GM10847 (cell line): ENCODE measurements around the gene TMEM273.
A peak's percentile ranks its signal among the peaks of the same experiment; 100 is the strongest.

Experiments used
- POLR2A ChIP-seq: IDR thresholded peaks from 2 replicates; pipeline ENCODE4 v1.6.1; 2011; ENCODE audit not compliant: insufficient read length; ENCODE audit errors: extremely low read depth

The TMEM273 gene

DNA sequence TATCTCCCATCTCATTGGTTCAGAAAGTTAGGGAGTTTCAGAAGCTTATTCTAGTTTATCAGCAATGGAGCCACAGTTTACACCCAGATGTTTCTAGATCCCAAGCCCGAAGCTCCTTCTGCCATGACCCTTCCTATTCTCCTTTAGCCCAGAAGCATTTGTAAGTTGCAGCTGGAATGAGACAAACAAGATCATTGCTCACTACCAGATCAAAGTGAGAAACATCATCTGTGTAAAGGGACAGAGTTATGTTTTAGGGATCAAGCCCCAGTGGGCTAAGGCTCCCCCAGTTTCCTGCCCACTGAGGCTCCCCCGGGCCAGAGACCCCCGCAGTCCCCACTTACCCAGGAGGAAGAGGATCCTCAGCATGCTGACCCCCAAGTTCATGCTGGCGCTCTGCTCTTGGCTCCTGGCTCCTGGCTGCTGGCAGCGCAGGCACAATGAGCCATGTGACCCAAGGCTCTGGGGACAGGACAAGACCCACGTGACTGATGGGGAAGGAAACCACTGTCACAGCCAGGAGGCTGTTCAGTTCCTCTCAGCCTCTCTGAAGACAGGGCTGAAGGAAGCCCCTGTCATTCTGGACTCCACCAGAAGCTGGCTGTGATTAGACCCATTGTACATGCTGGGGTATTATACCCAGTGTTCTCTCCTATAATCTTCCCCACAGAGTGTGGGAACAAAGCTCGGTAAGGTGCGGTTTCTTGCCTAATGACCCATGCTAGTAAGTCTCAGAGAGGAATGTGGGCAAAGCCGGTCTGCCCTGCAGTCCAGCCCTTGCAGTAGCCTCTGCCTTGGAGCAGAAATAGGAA, at the start of gene TMEM273:
Gene TMEM273, minus strand, starts transcription at position 442 of the 812 bp plus-strand sequence. Its CDS starts 55 bp downstream, at position 387.
- TF ChIP-seq POLR2A: peak; percentile 78

DNA sequence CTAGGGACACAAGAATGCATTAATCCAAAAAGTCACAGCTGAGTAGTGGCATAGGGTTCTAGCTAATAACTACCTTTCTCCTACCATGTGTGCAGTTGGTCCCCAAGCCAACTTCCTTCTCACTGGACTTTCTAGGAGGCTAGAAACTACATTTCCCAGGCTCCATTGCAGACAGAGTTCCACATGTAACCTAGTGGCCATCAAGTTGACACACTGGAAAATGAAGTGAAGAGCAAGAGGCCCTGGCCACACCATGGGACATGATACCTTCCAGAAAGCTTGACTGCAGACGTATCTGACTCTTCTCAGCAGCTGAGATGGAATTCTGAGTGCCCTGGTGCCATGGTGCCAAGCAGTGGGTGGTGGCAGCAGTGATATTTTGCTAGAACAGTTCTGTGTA, 49.8 kb upstream of the TMEM273 start:
- no peak for TF ChIP-seq POLR2A

DNA sequence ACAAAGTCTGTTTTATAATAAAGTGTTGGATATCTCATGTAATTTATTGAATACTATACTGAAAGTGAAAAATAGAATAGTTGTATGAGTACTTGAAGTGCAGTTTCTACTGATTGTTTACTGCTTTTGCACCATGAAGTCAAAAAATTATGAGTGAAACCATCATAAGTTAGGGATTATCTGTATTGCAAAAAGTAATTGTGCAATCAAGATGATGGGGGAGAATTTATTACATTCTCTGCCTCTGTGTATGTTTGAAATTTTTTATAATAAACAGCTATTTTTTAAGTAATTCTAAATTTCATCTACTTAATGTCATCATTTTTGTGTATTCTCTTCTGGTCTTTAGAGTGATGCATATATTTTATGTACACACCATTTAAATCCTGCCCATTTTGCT, 47.2 kb upstream of the TMEM273 start:
- TF ChIP-seq POLR2A: no peak

DNA sequence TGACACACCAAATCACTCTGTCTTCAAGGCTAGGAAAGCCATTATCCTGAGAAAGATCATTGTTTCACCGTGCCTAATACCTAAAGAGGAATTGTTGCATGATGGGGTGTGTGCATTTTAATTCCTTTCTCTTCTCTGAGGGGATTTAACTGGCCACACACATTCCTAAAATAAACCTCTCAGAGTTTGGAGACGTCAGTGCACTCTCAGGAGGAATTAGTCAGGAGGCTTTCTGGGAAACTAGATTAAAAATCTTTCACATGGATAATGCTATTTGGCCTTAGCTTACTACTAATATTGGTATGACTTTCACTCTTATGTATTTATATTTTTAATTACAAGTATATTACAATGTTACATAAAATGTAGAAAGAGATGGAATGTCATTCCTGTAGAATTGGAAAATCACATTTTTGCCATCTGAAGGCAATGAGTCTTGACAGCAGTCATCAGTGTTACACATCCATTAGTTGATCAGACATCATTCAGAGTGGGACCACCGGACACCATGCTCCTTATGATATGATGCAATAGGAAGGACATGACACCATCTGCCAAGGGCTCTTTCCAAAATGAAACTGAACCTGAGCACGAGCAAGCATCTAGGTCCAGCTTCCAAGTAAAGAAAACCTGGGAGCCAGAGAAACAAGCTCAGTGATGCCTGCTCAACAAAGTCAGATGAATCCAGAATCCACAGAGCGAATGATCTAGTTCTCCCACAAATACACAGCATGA, 43.1 kb upstream of the TMEM273 start:
- no peak for TF ChIP-seq POLR2A

DNA sequence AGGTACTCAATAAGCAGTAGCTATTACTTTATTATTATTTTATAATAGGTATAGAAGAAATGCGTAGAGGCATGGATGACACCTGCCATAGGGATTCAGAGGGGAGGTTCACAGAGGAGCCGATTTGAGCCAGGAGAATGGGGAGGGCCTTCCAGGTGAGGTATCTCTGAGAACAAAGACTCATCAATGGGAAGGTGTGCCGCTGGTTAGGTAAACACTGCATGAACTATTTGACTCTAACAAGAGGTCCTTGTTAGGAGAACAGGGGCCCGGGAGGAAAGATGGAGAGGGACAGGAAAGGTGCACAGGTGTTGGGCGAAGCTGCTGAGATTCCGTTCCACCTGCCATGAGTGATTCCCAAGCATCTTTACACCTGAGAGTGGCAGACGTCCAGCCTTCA, 41.8 kb upstream of the TMEM273 start:
- TF ChIP-seq POLR2A: no peak

GRCh38 chr10:49228677-49229076, 40.5 kb upstream of the TMEM273 start:
- TF ChIP-seq POLR2A: no peak

DNA sequence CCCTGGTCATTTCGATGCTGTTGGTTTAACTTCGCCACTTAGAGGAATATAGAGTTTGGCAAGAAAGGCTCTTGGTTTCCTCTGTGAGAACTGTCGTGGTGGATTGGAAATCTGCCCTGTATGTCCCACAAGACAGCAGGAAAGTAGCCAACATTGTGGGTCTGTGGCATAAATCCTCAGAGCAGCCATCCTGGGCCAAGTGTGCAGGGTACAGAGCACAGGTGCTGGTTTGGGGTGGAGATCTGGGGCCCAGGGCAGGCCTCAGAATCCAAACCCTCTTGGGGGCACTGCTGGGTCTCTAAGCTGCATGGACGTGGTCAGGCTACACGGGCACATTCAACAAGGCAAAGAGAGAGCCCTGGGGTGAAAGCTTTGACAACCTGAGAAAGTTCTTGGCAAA, 39.2 kb upstream of the TMEM273 start:
- no peak for TF ChIP-seq POLR2A

DNA sequence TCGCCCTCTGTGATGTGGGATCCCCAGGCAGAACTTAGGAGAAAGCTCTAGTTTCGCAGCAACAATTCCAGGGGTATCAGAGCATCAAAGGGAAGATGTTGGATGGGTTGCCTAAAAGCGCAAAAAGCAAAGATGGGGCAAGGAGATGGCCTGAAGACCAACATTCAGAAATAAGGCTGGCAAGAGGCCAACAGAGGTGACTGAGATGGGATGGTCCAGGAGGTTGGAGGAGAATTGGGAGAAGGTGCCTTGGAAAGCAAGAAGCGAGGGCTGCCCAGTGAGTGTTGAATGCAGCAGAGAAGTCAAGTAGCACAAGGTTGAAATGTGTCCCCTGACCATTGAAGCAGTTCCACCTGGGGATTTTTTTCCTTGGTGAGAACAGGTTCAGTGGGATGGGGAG, 38.4 kb upstream of the TMEM273 start:
- no peak for TF ChIP-seq POLR2A

DNA sequence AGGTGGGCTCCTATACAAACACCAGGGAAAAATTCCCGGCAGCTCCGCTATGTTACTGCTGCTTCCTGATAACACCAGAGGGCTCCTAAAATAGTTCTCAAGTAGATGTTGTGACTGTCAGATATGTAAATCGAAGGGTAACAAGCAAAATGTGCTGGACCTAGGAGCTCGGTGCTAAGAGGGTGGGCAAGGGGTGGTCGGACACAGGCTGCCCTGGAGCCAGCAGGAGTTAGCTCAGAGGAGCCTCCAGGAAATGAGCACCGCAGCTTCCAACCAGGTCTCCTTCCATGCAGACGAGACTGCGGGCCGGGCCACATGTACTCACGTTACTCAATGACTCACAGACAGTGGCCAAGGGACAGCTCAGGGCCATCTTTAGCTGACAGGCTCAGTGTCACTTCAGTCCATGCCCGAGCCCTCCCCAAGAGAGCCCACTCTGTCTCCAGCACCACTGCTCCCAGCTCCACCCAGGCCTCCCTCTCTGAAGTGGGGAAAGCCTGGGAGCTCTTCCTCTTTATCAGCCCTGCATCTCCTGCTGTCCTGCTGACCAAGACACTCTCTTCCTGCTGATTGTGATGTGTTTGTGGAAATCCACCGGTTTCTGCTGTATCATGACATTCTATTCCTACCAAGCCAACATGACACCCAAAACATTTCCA, 37.2 kb upstream of the TMEM273 start:
- no peak for TF ChIP-seq POLR2A

GRCh38 chr10:49223205-49223604, 35.0 kb upstream of the TMEM273 start:
- TF ChIP-seq POLR2A: no peak

DNA sequence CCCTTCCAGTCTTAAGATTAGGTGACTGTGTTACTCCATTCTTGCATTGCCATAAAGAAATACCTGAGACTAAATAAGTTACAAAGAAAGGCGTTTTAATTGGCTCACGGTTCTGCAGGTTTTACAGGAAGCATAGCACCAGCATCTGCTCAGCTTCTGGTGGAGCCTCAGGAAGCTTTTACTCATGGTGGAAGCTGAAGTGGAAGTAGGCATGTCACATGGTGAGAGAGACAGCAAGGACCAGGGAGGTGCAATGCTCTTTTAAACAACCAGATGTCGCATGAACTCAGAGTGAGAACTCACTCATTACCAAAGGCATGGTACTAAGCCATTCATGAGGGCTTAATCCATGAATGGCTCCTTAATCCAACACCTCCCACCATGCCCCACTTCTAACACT, 34.0 kb upstream of the TMEM273 start:
- TF ChIP-seq POLR2A: no peak

GRCh38 chr10:49220679-49221078, 32.5 kb upstream of the TMEM273 start:
- TF ChIP-seq POLR2A: no peak

GRCh38 chr10:49220031-49220430, 31.8 kb upstream of the TMEM273 start:
- TF ChIP-seq POLR2A: no peak

DNA sequence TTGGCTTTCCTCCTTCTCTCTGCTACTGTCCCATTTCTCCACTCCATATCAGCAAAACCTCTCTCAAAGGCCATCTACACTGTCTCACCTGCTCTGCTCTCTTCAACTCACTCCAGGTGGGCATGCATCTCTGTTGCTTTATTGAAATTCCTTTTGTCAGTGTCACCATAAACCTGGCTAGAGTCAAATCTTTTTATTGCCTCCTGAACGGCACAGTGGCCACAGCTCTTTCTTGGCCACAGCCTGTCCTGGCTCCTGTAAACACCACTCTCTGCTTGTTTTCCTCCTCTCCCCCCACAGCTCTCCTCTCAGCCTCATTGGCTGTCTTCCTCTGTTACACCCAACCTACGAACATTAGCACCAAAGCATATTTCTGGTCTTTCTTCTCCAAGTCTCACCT, 31.1 kb upstream of the TMEM273 start:
- no peak for TF ChIP-seq POLR2A

DNA sequence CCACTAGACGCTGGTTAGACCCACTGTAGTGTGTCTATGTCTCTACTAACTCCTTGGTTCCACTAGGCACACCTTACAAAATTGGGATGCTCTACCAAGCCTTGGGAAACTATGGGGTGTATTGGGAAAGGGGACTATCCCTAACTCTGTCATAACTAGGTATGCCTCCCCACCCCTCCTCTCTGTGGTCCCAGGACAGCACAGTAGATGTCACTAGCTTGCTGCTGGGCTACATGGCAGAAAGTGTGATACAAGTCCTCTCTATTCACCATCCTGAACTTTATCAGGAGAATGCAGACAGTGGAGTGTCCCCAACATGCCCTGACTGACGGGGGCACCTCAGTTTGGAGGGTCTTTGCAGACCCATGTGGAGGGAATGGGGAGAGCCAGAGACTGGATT, 30.3 kb upstream of the TMEM273 start:
- no peak for TF ChIP-seq POLR2A

DNA sequence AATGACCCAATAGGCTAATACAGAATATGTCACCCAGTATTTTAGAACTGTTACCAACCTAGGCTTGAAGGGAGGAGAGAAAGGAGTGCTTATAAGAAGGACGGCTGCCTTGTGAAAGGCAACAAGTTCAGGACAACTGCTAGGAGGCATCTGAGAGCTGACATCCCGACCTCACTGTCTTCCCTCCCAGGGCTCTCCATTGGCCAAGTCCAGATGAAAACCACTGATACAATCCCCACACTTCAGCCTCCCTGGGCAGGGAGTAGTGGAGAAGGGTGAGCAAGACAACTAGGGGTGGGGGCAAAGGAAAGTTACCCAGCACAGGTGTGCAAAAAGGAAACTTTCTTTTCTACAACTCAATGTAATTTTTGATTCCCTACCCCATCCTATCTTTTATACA, 29.5 kb upstream of the TMEM273 start:
- TF ChIP-seq POLR2A: no peak
